SU-DHL-6 (cell line): ENCODE results near the gene TRDN.

Experiments used
- CTCF ChIP-seq: fragments of 200-600 bp; sonication (generic); IDR thresholded peaks from one replicate; pipeline ENCODE4 v1.5.1; 2017; ENCODE audit warnings: antibody characterized with exemption, mild to moderate bottlenecking, low read length, moderate library complexity; ENCODE audit not compliant: insufficient read depth, poor library complexity, severe bottlenecking
- EZH2phosphoT487 ChIP-seq: fragments of 200-600 bp; sonication (generic), shearing (Covaris generic); conservative IDR thresholded peaks from 2 replicates; pipeline ENCODE4 v1.6.1; 2018; ENCODE audit warnings: mild to moderate bottlenecking, antibody characterized with exemption, low read length, moderate library complexity, mixed read lengths

GRCh38 chr6:123570813-123571684, 65.7 kb downstream of the TRDN start:
- TF ChIP-seq CTCF, result no peak
- no peak for TF ChIP-seq EZH2phosphoT487
